Prostate gland (tissue), 1 donor: ENCODE data around the gene CTNNA1.

Source experiments
- POLR2A ChIP-seq: fragments of 450-650 bp; IDR thresholded peaks from one replicate; pipeline ENCODE4 v1.6.1; 2016; ENCODE audit warnings: antibody characterized with exemption, mild to moderate bottlenecking
- POLR2AphosphoS5 ChIP-seq: sonication (generic); formaldehyde crosslinking; IDR thresholded peaks from one replicate; pipeline ENCODE4 v1.6.1; 2017; ENCODE audit warnings: antibody characterized with exemption

DNA sequence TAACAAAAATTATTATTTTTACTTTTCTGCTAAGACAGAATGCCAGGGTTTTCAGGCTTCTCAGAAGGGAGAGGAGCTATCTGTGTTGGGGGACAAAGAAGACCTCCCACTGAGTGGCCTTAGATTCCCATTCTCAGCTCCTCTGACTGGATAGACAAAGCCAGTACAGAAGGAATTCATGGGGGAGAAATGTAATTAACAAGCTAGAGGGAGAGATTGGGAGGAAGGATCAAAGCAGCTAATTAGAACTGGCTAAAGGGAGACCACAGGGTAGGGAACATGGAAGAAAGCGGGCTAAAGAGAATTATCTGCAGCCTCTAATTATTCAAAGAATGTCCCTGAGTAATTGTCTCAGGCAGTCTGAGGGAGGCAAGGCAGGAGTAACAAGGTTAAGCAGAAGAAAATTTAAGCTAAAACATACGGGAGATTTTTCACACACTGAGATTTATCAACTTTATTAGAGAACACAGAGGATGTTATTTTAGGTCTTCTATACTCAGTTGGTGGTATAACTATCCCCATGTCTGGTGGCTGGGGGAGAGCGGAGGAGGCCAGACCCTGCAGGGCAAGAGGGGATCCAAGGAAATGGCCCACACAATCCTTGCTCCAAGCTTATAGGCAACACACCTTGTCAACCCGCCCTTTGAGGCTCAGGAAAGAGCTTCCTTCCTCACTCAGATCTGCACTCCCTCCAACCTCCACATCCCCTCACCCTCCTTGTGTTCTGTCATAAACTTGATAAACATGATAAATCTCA lies 209.6 kb downstream of the CTNNA1 start:
- TF ChIP-seq POLR2AphosphoS5: no peak
- no peak for TF ChIP-seq POLR2A
